ENCODE data around the gene PAF1. TPM values are rescaled to one million over a fixed set of nuclear protein-coding genes. Genes with fewer than 3 reads are reported as not detected.

The PAF1 gene
- total RNA-seq, 1 experiment from 2014 or later: 25.3 TPM

GRCh38 chr19:39409208-39410016 lies 18.5 kb upstream of the PAF1 start:
- H3K27ac ChIP-seq (ENCODE audit: low read length): peak overlapping the region; percentile 84
- no peak overlapping the region for H2AFZ ChIP-seq (ENCODE audit: low read length)
- peak; percentile 87 for DNase-seq
- no peaks in the 10 kb centered on the region for H3K36me3 ChIP-seq (ENCODE audit: insufficient read depth, low read length)
- no peaks in the 10 kb centered on the region for H3K9me3 ChIP-seq (ENCODE audit: low read length)
- H3K9ac ChIP-seq (ENCODE audit: low read length): peak overlapping the region; percentile 92
- peaks cover 18% of the 10 kb centered on the region for H4K20me1 ChIP-seq (ENCODE audit: insufficient read depth, low read depth, low read length)
- peaks cover 30% of the 10 kb centered on the region for H3K79me2 ChIP-seq (ENCODE audit: low read length)
- H3K9me2 ChIP-seq (replicated peaks; ENCODE audit: insufficient read depth, low read length): no peaks in the 10 kb centered on the region
- H3K4me2 ChIP-seq (ENCODE audit: low read depth, low read length, poor library complexity, severe bottlenecking): peak overlapping the region; percentile 98
- H3K4me1 ChIP-seq (ENCODE audit: low read length): peaks cover 64% of the 10 kb centered on the region
- no peaks in the 10 kb centered on the region for H3K27me3 ChIP-seq (ENCODE audit: low read length)
- H3K4me3 ChIP-seq (ENCODE audit: low read length): peak overlapping the region; percentile 96

- Histone ChIP-seq H3K4me2 (ENCODE audit: low read depth, low read length, poor library complexity, severe bottlenecking) (peak overlapping the region; percentile 98), H3K9me3 (ENCODE audit: low read length) (no peaks in the 10 kb centered on the region), H3K9ac (ENCODE audit: low read length) (peak overlapping the region; percentile 94), H3K27ac (ENCODE audit: low read length) (peak overlapping the region; percentile 84), H3K36me3 (ENCODE audit: insufficient read depth, low read length) (no peaks in the 10 kb centered on the region), H3K79me2 (ENCODE audit: low read length) (peaks cover 22% of the 10 kb centered on the region), H3K4me1 (ENCODE audit: low read length) (peaks cover 60% of the 10 kb centered on the region), H3K9me2 (replicated peaks; ENCODE audit: insufficient read depth, low read length) (no peaks in the 10 kb centered on the region), H3K4me3 (ENCODE audit: low read length) (peak overlapping the region; percentile 96), H3K27me3 (ENCODE audit: low read length) (no peaks in the 10 kb centered on the region; the same call in 1 of the 2 replicates), H2AFZ (ENCODE audit: low read length) (no peak overlapping the region), H4K20me1 (ENCODE audit: insufficient read depth, low read depth, low read length) (peaks cover 18% of the 10 kb centered on the region)
- DNase-seq: peak; percentile 47
Observed at GRCh38 chr19:39408392-39409207, 17.7 kb upstream of the PAF1 start.

GRCh38 chr19:39407660-39408391 lies 16.9 kb upstream of the PAF1 start:
- Histone ChIP-seq H3K4me2 (ENCODE audit: low read depth, low read length, poor library complexity, severe bottlenecking) (peak overlapping the region; percentile 98), H3K27me3 (ENCODE audit: low read length) (no peaks in the 10 kb centered on the region; the same call in 1 of the 2 replicates), H4K20me1 (ENCODE audit: insufficient read depth, low read depth, low read length) (peaks cover 18% of the 10 kb centered on the region), H3K9me3 (ENCODE audit: low read length) (no peaks in the 10 kb centered on the region), H3K4me3 (ENCODE audit: low read length) (peak overlapping the region; percentile 96), H3K79me2 (ENCODE audit: low read length) (peaks cover 22% of the 10 kb centered on the region), H3K9me2 (replicated peaks; ENCODE audit: insufficient read depth, low read length) (no peaks in the 10 kb centered on the region), H3K4me1 (ENCODE audit: low read length) (peaks cover 66% of the 10 kb centered on the region), H3K9ac (ENCODE audit: low read length) (peak overlapping the region; percentile 94), H3K36me3 (ENCODE audit: insufficient read depth, low read length) (no peaks in the 10 kb centered on the region), H3K27ac (ENCODE audit: low read length) (peak overlapping the region; percentile 84), H2AFZ (ENCODE audit: low read length) (no peak overlapping the region)
- DNase-seq: peak; percentile 83

GRCh38 chr19:39407410-39407659 lies 16.4 kb upstream of the PAF1 start:
- Histone ChIP-seq H3K9me3 (ENCODE audit: low read length) (no peaks in the 10 kb centered on the region), H3K27ac (ENCODE audit: low read length) (peak overlapping the region; percentile 84), H3K79me2 (ENCODE audit: low read length) (peaks cover 22% of the 10 kb centered on the region), H3K9ac (ENCODE audit: low read length) (peak overlapping the region; percentile 94), H3K4me3 (ENCODE audit: low read length) (peak overlapping the region; percentile 96), H3K36me3 (ENCODE audit: insufficient read depth, low read length) (no peaks in the 10 kb centered on the region), H3K4me1 (ENCODE audit: low read length) (peaks cover 71% of the 10 kb centered on the region), H3K4me2 (ENCODE audit: low read depth, low read length, poor library complexity, severe bottlenecking) (peak overlapping the region; percentile 98), H3K27me3 (ENCODE audit: low read length) (no peaks in the 10 kb centered on the region; the same call in 1 of the 2 replicates), H4K20me1 (ENCODE audit: insufficient read depth, low read depth, low read length) (peaks cover 18% of the 10 kb centered on the region), H2AFZ (ENCODE audit: low read length) (no peak overlapping the region), H3K9me2 (replicated peaks; ENCODE audit: insufficient read depth, low read length) (no peaks in the 10 kb centered on the region)
- no peak for DNase-seq

GRCh38 chr19:39406656-39407409 lies 15.9 kb upstream of the PAF1 start, which contains the start of gene ZFP36:
Gene ZFP36 (plus strand): TSS chr19:39406847. CDS start chr19:39406905, 58 bp downstream.
- H2AFZ ChIP-seq (ENCODE audit: low read length): no peak within 1 kb of the TSS; the same call in 1 of the 2 replicates
- H3K9me3 ChIP-seq (ENCODE audit: low read length): no peaks in the 10 kb centered on the region
- H3K27me3 ChIP-seq (ENCODE audit: low read length): no peaks in the 10 kb centered on the region; the same call in 1 of the 2 replicates
- H3K27ac ChIP-seq (ENCODE audit: low read length): peak within 1 kb of the TSS; percentile 84
- DNase-seq: peak; percentile 92
- peaks cover 74% of the 10 kb centered on the region for H3K4me1 ChIP-seq (ENCODE audit: low read length)
- H3K4me2 ChIP-seq (ENCODE audit: low read depth, low read length, poor library complexity, severe bottlenecking): peak within 1 kb of the TSS; percentile 98
- H4K20me1 ChIP-seq (ENCODE audit: insufficient read depth, low read depth, low read length): peaks cover 18% of the 10 kb centered on the region
- peaks cover 22% of the 10 kb centered on the region for H3K79me2 ChIP-seq (ENCODE audit: low read length)
- no peaks in the 10 kb centered on the region for H3K9me2 ChIP-seq (replicated peaks; ENCODE audit: insufficient read depth, low read length)
- H3K4me3 ChIP-seq (ENCODE audit: low read length): peak within 1 kb of the TSS; percentile 96
- H3K9ac ChIP-seq (ENCODE audit: low read length): peak within 1 kb of the TSS; percentile 94
- no peaks in the 10 kb centered on the region for H3K36me3 ChIP-seq (ENCODE audit: insufficient read depth, low read length)

- no peaks in the 10 kb centered on the region for H3K9me3 ChIP-seq (ENCODE audit: low read length)
- peak overlapping the region; percentile 98 for H3K4me2 ChIP-seq (ENCODE audit: low read depth, low read length, poor library complexity, severe bottlenecking)
- no peaks in the 10 kb centered on the region for H3K9me2 ChIP-seq (replicated peaks; ENCODE audit: insufficient read depth, low read length)
- no peaks in the 10 kb centered on the region for H3K36me3 ChIP-seq (ENCODE audit: insufficient read depth, low read length)
- peak overlapping the region; percentile 94 for H3K9ac ChIP-seq (ENCODE audit: low read length)
- H3K79me2 ChIP-seq (ENCODE audit: low read length): peaks cover 22% of the 10 kb centered on the region
- peaks cover 74% of the 10 kb centered on the region for H3K4me1 ChIP-seq (ENCODE audit: low read length)
- no peak overlapping the region; the same call in 1 of the 2 replicates for H2AFZ ChIP-seq (ENCODE audit: low read length)
- no peaks in the 10 kb centered on the region; the same call in 1 of the 2 replicates for H3K27me3 ChIP-seq (ENCODE audit: low read length)
- peak overlapping the region; percentile 96 for H3K4me3 ChIP-seq (ENCODE audit: low read length)
- H4K20me1 ChIP-seq (ENCODE audit: insufficient read depth, low read depth, low read length): peaks cover 18% of the 10 kb centered on the region
- peak; percentile 86 for DNase-seq
- no peak overlapping the region for H3K27ac ChIP-seq (ENCODE audit: low read length)
Observed at GRCh38 chr19:39405958-39406655, 15.2 kb upstream of the PAF1 start.

GRCh38 chr19:39405261-39405957 lies 14.5 kb upstream of the PAF1 start:
- Histone ChIP-seq H3K36me3 (ENCODE audit: insufficient read depth, low read length) (no peaks in the 10 kb centered on the region), H3K4me3 (ENCODE audit: low read length) (no peak overlapping the region), H4K20me1 (ENCODE audit: insufficient read depth, low read depth, low read length) (peaks cover 18% of the 10 kb centered on the region), H2AFZ (ENCODE audit: low read length) (no peak overlapping the region), H3K79me2 (ENCODE audit: low read length) (peaks cover 22% of the 10 kb centered on the region), H3K27ac (ENCODE audit: low read length) (no peak overlapping the region), H3K27me3 (ENCODE audit: low read length) (no peaks in the 10 kb centered on the region; the same call in 1 of the 2 replicates), H3K9me3 (ENCODE audit: low read length) (no peaks in the 10 kb centered on the region), H3K4me2 (ENCODE audit: low read depth, low read length, poor library complexity, severe bottlenecking) (peak overlapping the region; percentile 98), H3K4me1 (ENCODE audit: low read length) (peaks cover 72% of the 10 kb centered on the region), H3K9me2 (replicated peaks; ENCODE audit: insufficient read depth, low read length) (no peaks in the 10 kb centered on the region), H3K9ac (ENCODE audit: low read length) (no peak overlapping the region)
- DNase-seq: no peak
